SK-N-SH treated with all-trans-retinoic acid at 6 μM for 48 hours (cell line): Measurements from ENCODE around the gene XPC.

ENCODE experiments used
- BACH2 ChIP-seq: fragments of 250-450 bp; sonication (Bioruptor Pico); IDR thresholded peaks from 2 replicates; pipeline ENCODE4 v1.9.0; 2021; ENCODE audit warnings: mild to moderate bottlenecking, borderline replicate concordance
- CREB5 ChIP-seq: fragments of 250-450 bp; sonication (Bioruptor Pico); IDR thresholded peaks from 2 replicates; pipeline ENCODE4 v1.5.1; 2020; ENCODE audit warnings: low read depth, mild to moderate bottlenecking, moderate library complexity
- ESRRG ChIP-seq: fragments of 250-450 bp; sonication (Bioruptor Pico); IDR thresholded peaks from 2 replicates; pipeline ENCODE4 v1.6.1; 2021; ENCODE audit warnings: mild to moderate bottlenecking
- OSR1 ChIP-seq: fragments of 250-450 bp; sonication (Bioruptor Pico); IDR thresholded peaks from 2 replicates; pipeline ENCODE4 v1.8.0; 2022; ENCODE audit warnings: moderate library complexity, mild to moderate bottlenecking, inconsistent platforms
- PPARA ChIP-seq: fragments of 250-450 bp; sonication (Bioruptor Pico); IDR thresholded peaks from 2 replicates; pipeline ENCODE4 v1.5.0; 2020; ENCODE audit warnings: mild to moderate bottlenecking, borderline replicate concordance
- TCF4 ChIP-seq: fragments of 250-450 bp; sonication (Bioruptor Pico); IDR thresholded peaks from 2 replicates; pipeline ENCODE4 v1.8.0; 2021; ENCODE audit warnings: mild to moderate bottlenecking, moderate library complexity, borderline replicate concordance
- TOX ChIP-seq: fragments of 250-450 bp; sonication (Bioruptor Pico); IDR thresholded peaks from 2 replicates; pipeline ENCODE4 v1.8.0; 2021; ENCODE audit warnings: mild to moderate bottlenecking, moderate library complexity, borderline replicate concordance
- TSHZ2 ChIP-seq: fragments of 250-450 bp; sonication (Bioruptor Pico); IDR thresholded peaks from 2 replicates; pipeline ENCODE4 v1.5.0; 2020; ENCODE audit warnings: mild to moderate bottlenecking, moderate library complexity
- ZC3H10 ChIP-seq: fragments of 250-450 bp; sonication (Bioruptor Pico); IDR thresholded peaks from 2 replicates; pipeline ENCODE4 v1.5.1; 2021; ENCODE audit warnings: mild to moderate bottlenecking, moderate library complexity
- ZFP30 ChIP-seq: fragments of 450-650 bp; formaldehyde crosslinking; IDR thresholded peaks from 2 replicates; pipeline ENCODE4 v1.5.0; 2022; ENCODE audit warnings: mild to moderate bottlenecking, moderate library complexity
- TF ChIP-seq, protein P1 (sequence below): fragments of 250-450 bp; sonication (Bioruptor Pico); IDR thresholded peaks from 2 replicates; pipeline ENCODE4 v1.5.1; 2021; ENCODE audit warnings: mild to moderate bottlenecking, moderate library complexity
- TF ChIP-seq, protein P2 (sequence below): fragments of 250-450 bp; sonication (Bioruptor Pico); IDR thresholded peaks from 2 replicates; pipeline ENCODE4 v1.8.0; 2020; ENCODE audit warnings: mild to moderate bottlenecking, moderate library complexity, borderline replicate concordance

DNA sequence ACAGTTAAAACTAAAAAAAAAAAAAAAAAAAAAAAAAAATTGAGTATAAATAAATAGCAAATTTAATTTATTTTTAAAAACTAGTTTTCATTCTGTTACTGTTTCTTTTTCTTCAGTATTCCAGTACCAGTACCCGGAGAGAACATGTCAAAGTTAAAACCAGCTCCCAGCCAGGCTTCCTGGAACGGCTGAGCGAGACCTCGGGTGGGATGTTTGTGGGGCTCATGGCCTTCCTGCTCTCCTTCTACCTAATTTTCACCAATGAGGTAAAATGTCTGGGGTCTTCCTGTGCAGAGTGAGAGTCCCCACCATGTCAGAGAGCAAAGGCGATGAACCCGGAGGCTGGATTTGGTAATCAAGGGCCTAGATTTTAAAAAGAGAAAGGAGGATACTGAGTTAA, 49.1 kb downstream of the XPC start:
- TF ChIP-seq ZFP30 (CRISPR knock-in tag) = no peak
- TF ChIP-seq, protein P1, sequence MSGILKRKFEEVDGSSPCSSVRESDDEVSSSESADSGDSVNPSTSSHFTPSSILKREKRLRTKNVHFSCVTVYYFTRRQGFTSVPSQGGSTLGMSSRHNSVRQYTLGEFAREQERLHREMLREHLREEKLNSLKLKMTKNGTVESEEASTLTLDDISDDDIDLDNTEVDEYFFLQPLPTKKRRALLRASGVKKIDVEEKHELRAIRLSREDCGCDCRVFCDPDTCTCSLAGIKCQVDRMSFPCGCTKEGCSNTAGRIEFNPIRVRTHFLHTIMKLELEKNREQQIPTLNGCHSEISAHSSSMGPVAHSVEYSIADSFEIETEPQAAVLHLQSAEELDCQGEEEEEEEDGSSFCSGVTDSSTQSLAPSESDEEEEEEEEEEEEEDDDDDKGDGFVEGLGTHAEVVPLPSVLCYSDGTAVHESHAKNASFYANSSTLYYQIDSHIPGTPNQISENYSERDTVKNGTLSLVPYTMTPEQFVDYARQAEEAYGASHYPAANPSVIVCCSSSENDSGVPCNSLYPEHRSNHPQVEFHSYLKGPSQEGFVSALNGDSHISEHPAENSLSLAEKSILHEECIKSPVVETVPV = no peak
- TF ChIP-seq PPARA (CRISPR knock-in tag) = no peak
- no peak for TF ChIP-seq OSR1
- TF ChIP-seq ESRRG (CRISPR knock-in tag) = no peak
- TF ChIP-seq CREB5 (CRISPR knock-in tag) = no peak
- TF ChIP-seq TOX = no peak
- no peak for TF ChIP-seq ZC3H10
- TF ChIP-seq, protein P2, sequence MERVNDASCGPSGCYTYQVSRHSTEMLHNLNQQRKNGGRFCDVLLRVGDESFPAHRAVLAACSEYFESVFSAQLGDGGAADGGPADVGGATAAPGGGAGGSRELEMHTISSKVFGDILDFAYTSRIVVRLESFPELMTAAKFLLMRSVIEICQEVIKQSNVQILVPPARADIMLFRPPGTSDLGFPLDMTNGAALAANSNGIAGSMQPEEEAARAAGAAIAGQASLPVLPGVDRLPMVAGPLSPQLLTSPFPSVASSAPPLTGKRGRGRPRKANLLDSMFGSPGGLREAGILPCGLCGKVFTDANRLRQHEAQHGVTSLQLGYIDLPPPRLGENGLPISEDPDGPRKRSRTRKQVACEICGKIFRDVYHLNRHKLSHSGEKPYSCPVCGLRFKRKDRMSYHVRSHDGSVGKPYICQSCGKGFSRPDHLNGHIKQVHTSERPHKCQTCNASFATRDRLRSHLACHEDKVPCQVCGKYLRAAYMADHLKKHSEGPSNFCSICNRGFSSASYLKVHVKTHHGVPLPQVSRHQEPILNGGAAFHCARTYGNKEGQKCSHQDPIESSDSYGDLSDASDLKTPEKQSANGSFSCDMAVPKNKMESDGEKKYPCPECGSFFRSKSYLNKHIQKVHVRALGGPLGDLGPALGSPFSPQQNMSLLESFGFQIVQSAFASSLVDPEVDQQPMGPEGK (CRISPR knock-in tag) = no peak
- no peak for TF ChIP-seq BACH2
- no peak for TF ChIP-seq TSHZ2 (CRISPR knock-in tag)
- no peak for TF ChIP-seq TCF4 (CRISPR knock-in tag)
